Jurkat, Clone E6-1 (cell line): Measurements from ENCODE around the gene CALHM2.
A peak's percentile ranks its signal among the peaks of the same experiment; 100 is the strongest.
"Not testable (repeated sequence)": the region's sequence is repeated elsewhere in the genome, so short reads cannot be mapped to it uniquely, and the experiment has no call there.

ENCODE experiments used
- DNase-seq: peaks from one replicate; pipeline ENCODE4 v3.0.0-alpha.2; 2011; ENCODE audit warnings: low read depth, low spot score
- H3K4me3 ChIP-seq: 2 replicates; pipeline ENCODE4 v1.5.1; 2011; ENCODE audit warnings: mild to moderate bottlenecking, low read length, control low read depth, moderate library complexity

The CALHM2 gene

GRCh38 chr10:103429647-103430046 is 22.5 kb downstream of the CALHM2 start:
- DNase-seq, result peak; percentile 27
- no peak overlapping the region for H3K4me3 ChIP-seq

GRCh38 chr10:103428989-103429643 is 23.1 kb downstream of the CALHM2 start:
- no peak overlapping the region for H3K4me3 ChIP-seq
- peak; percentile 66 for DNase-seq

- H3K4me3 ChIP-seq, result no peak overlapping the region
- no peak for DNase-seq
These were observed 24.3 kb downstream of the CALHM2 start for GRCh38 chr10:103427866-103428265.

- DNase-seq, result no peak
- H3K4me3 ChIP-seq, result no peak overlapping the region
These were observed 28.4 kb downstream of the CALHM2 start for GRCh38 chr10:103423748-103424147.

GRCh38 chr10:103419101-103419500 is 33.1 kb downstream of the CALHM2 start:
- H3K4me3 ChIP-seq, result no peak overlapping the region
- DNase-seq, result no peak

GRCh38 chr10:103417601-103418000 is 34.6 kb downstream of the CALHM2 start:
- no peak overlapping the region for H3K4me3 ChIP-seq
- no peak for DNase-seq

- DNase-seq, H3K4me3 ChIP-seq: not testable (repeated sequence)
These were observed 35.1 kb downstream of the CALHM2 start for GRCh38 chr10:103417148-103417469.

- peak; percentile 59 for DNase-seq
- no peak overlapping the region for H3K4me3 ChIP-seq
These were observed 35.6 kb downstream of the CALHM2 start for GRCh38 chr10:103416436-103417147.

- H3K4me3 ChIP-seq, result no peak overlapping the region
- no peak for DNase-seq
These were observed 36.6 kb downstream of the CALHM2 start for GRCh38 chr10:103415581-103415980.

- no peak for DNase-seq
- H3K4me3 ChIP-seq, result no peak overlapping the region
These were observed 38.6 kb downstream of the CALHM2 start for GRCh38 chr10:103413564-103413963.

GRCh38 chr10:103397191-103397825 is 54.9 kb downstream of the CALHM2 start:
- no peak for DNase-seq
- peak overlapping the region; percentile 97 for H3K4me3 ChIP-seq

GRCh38 chr10:103396789-103397087 is 55.4 kb downstream of the CALHM2 start:
- no peak for DNase-seq
- peak overlapping the region; percentile 97 for H3K4me3 ChIP-seq
